ENCODE data around the gene SCCPDH.

DNA sequence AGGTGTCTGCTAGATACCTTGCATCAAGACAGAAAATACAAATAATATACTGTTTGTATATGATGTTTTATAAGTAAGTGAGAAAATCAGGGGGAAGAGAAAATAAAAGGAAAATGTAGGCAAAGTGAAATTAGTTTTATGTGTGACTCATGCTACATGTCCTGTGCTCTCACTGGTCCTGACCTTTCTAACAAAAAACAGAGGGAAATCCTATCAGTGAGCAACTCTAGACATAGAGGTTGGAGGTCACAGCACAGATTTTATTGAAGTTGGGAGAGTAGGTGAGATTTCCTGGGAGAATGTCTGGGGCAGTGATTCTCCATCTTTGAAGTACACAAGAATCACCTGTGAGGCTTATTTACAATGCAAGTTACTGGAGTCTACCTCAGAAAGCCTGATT lies 9.5 kb downstream of the SCCPDH start:
- TF ChIP-seq, protein P1, sequence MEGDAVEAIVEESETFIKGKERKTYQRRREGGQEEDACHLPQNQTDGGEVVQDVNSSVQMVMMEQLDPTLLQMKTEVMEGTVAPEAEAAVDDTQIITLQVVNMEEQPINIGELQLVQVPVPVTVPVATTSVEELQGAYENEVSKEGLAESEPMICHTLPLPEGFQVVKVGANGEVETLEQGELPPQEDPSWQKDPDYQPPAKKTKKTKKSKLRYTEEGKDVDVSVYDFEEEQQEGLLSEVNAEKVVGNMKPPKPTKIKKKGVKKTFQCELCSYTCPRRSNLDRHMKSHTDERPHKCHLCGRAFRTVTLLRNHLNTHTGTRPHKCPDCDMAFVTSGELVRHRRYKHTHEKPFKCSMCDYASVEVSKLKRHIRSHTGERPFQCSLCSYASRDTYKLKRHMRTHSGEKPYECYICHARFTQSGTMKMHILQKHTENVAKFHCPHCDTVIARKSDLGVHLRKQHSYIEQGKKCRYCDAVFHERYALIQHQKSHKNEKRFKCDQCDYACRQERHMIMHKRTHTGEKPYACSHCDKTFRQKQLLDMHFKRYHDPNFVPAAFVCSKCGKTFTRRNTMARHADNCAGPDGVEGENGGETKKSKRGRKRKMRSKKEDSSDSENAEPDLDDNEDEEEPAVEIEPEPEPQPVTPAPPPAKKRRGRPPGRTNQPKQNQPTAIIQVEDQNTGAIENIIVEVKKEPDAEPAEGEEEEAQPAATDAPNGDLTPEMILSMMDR (IDR thresholded peaks at IDR 0.05; ENCODE audit: low read depth, low read length): no peak
- no peak for TF ChIP-seq EZH2phosphoT487 (IDR thresholded peaks at IDR 0.05; ENCODE audit: low read depth)
